Measurements from ENCODE around the gene VEGFA.

VEGFA gene

GRCh38 chr6:43803783-43804549 lies 34.0 kb downstream of the VEGFA start:
- H3K36me3 ChIP-seq (ENCODE audit: insufficient read depth, insufficient read length, low read length) = no peaks in the 10 kb centered on the region
- no peak overlapping the region for H3K4me3 ChIP-seq (ENCODE audit: insufficient read length, low read depth)
- TF ChIP-seq SUZ12 (IDR thresholded peaks at IDR 0.05; ENCODE audit: extremely low read depth, insufficient read depth, insufficient read length) (no peak), YY1 (IDR thresholded peaks at IDR 0.05; ENCODE audit: insufficient read depth, insufficient read length) (no peak), ZNF274 (IDR thresholded peaks at IDR 0.05; ENCODE audit: low read depth, low read length) (no peak)
- DNase-seq (ENCODE audit: low read depth, low spot score) = no peak
- H3K27me3 ChIP-seq (ENCODE audit: insufficient read depth, insufficient read length) = no peaks in the 10 kb centered on the region
- H3K9ac ChIP-seq (ENCODE audit: insufficient read length, low read depth) = no peak overlapping the region
- H3K4me1 ChIP-seq (ENCODE audit: insufficient read depth, insufficient read length) = peaks cover 12% of the 10 kb centered on the region
- no peaks in the 10 kb centered on the region for H3K9me3 ChIP-seq (ENCODE audit: insufficient read depth, low read length)

GRCh38 chr6:43804550-43805223 lies 34.7 kb downstream of the VEGFA start:
- DNase-seq (ENCODE audit: low read depth, low spot score) = no peak
- no peak overlapping the region for H3K4me3 ChIP-seq (ENCODE audit: insufficient read length, low read depth)
- H3K4me1 ChIP-seq (ENCODE audit: insufficient read depth, insufficient read length) = peaks cover 8% of the 10 kb centered on the region
- H3K9me3 ChIP-seq (ENCODE audit: insufficient read depth, low read length) = no peaks in the 10 kb centered on the region
- TF ChIP-seq ZNF274 (IDR thresholded peaks at IDR 0.05; ENCODE audit: low read depth, low read length) = no peak
- H3K27me3 ChIP-seq (ENCODE audit: insufficient read depth, insufficient read length) = no peaks in the 10 kb centered on the region
- no peak overlapping the region for H3K9ac ChIP-seq (ENCODE audit: insufficient read length, low read depth)
- H3K36me3 ChIP-seq (ENCODE audit: insufficient read depth, insufficient read length, low read length) = no peaks in the 10 kb centered on the region

GRCh38 chr6:43805699-43806042 lies 35.7 kb downstream of the VEGFA start:
- no peak overlapping the region for H3K4me3 ChIP-seq (ENCODE audit: insufficient read length, low read depth)

GRCh38 chr6:43806043-43806757 lies 36.2 kb downstream of the VEGFA start:
- DNase-seq (ENCODE audit: low read depth, low spot score) = no peak
- peaks cover 10% of the 10 kb centered on the region for H3K4me1 ChIP-seq (ENCODE audit: insufficient read depth, insufficient read length)
- H3K9me3 ChIP-seq (ENCODE audit: insufficient read depth, low read length) = no peaks in the 10 kb centered on the region
- no peaks in the 10 kb centered on the region for H3K27me3 ChIP-seq (ENCODE audit: insufficient read depth, insufficient read length)
- no peaks in the 10 kb centered on the region for H3K36me3 ChIP-seq (ENCODE audit: insufficient read depth, insufficient read length, low read length)
- H3K9ac ChIP-seq (ENCODE audit: insufficient read length, low read depth) = no peak overlapping the region
- no peak for TF ChIP-seq ZNF274 (IDR thresholded peaks at IDR 0.05; ENCODE audit: low read depth, low read length)
- TF ChIP-seq YY1 (IDR thresholded peaks at IDR 0.05; ENCODE audit: insufficient read depth, insufficient read length) = no peak
- no peak for TF ChIP-seq SUZ12 (IDR thresholded peaks at IDR 0.05; ENCODE audit: extremely low read depth, insufficient read depth, insufficient read length)
- H3K4me3 ChIP-seq (ENCODE audit: insufficient read length, low read depth) = no peak overlapping the region

More at GRCh38 chr6:43805699-43806042, 35.7 kb downstream of the VEGFA start:
- no peak for DNase-seq (ENCODE audit: low read depth, low spot score)
- no peak for TF ChIP-seq ZNF274 (IDR thresholded peaks at IDR 0.05; ENCODE audit: low read depth, low read length)
- TF ChIP-seq SUZ12 (IDR thresholded peaks at IDR 0.05; ENCODE audit: extremely low read depth, insufficient read depth, insufficient read length) = no peak
- no peaks in the 10 kb centered on the region for H3K9me3 ChIP-seq (ENCODE audit: insufficient read depth, low read length)
- no peak overlapping the region for H3K9ac ChIP-seq (ENCODE audit: insufficient read length, low read depth)
- H3K27me3 ChIP-seq (ENCODE audit: insufficient read depth, insufficient read length) = no peaks in the 10 kb centered on the region
- no peaks in the 10 kb centered on the region for H3K36me3 ChIP-seq (ENCODE audit: insufficient read depth, insufficient read length, low read length)
- peaks cover 10% of the 10 kb centered on the region for H3K4me1 ChIP-seq (ENCODE audit: insufficient read depth, insufficient read length)

- no peaks in the 10 kb centered on the region for H3K27me3 ChIP-seq (ENCODE audit: insufficient read depth, insufficient read length)
- H3K9me3 ChIP-seq (ENCODE audit: insufficient read depth, low read length) = no peaks in the 10 kb centered on the region
- H3K4me1 ChIP-seq (ENCODE audit: insufficient read depth, insufficient read length) = peaks cover 10% of the 10 kb centered on the region
- no peak for DNase-seq (ENCODE audit: low read depth, low spot score)
- H3K4me3 ChIP-seq (ENCODE audit: insufficient read length, low read depth) = no peak overlapping the region
- H3K9ac ChIP-seq (ENCODE audit: insufficient read length, low read depth) = no peak overlapping the region
- H3K36me3 ChIP-seq (ENCODE audit: insufficient read depth, insufficient read length, low read length) = no peaks in the 10 kb centered on the region
- TF ChIP-seq ZNF274 (IDR thresholded peaks at IDR 0.05; ENCODE audit: low read depth, low read length) = no peak
- no peak for TF ChIP-seq SUZ12 (IDR thresholded peaks at IDR 0.05; ENCODE audit: extremely low read depth, insufficient read depth, insufficient read length)
- no peak for TF ChIP-seq YY1 (IDR thresholded peaks at IDR 0.05; ENCODE audit: insufficient read depth, insufficient read length)
Observed at GRCh38 chr6:43806758-43807227, 36.8 kb downstream of the VEGFA start.

- Histone ChIP-seq H3K4me3 (ENCODE audit: insufficient read length, low read depth) (no peak overlapping the region), H3K4me1 (ENCODE audit: insufficient read depth, insufficient read length) (peaks cover 10% of the 10 kb centered on the region), H3K36me3 (ENCODE audit: insufficient read depth, insufficient read length, low read length) (no peaks in the 10 kb centered on the region), H3K9ac (ENCODE audit: insufficient read length, low read depth) (no peak overlapping the region), H3K9me3 (ENCODE audit: insufficient read depth, low read length) (no peaks in the 10 kb centered on the region), H3K27me3 (ENCODE audit: insufficient read depth, insufficient read length) (no peaks in the 10 kb centered on the region)
- no peak for DNase-seq (ENCODE audit: low read depth, low spot score)
- no peak for TF ChIP-seq ZNF274 (IDR thresholded peaks at IDR 0.05; ENCODE audit: low read depth, low read length)
- no peak for TF ChIP-seq YY1 (IDR thresholded peaks at IDR 0.05; ENCODE audit: insufficient read depth, insufficient read length)
- TF ChIP-seq SUZ12 (IDR thresholded peaks at IDR 0.05; ENCODE audit: extremely low read depth, insufficient read depth, insufficient read length) = no peak
Observed at GRCh38 chr6:43807228-43808061, 37.4 kb downstream of the VEGFA start.

All from NT2/D1 (cell line).